Coronary artery (tissue), 2 donors: ENCODE measurements around the gene TMEM154.

Source experiments
- DNase-seq: peaks from one replicate; pipeline ENCODE4 v3.0.0-alpha.2; 2017; ENCODE audit warnings: low spot score
- H3K27ac ChIP-seq, 2 donors: fragments of 200-600 bp; sonication (generic); one replicate each; pipeline ENCODE4 v1.5.1; 2016 to 2019
- H3K4me3 ChIP-seq: fragments of 200-600 bp; sonication (generic); 2 replicates; pipeline ENCODE4 v1.5.1; 2016; ENCODE audit warnings: mild to moderate bottlenecking, moderate library complexity
- TF ChIP-seq, protein P1 (sequence below): fragments of 200-600 bp; sonication (generic); IDR thresholded peaks from one replicate; pipeline ENCODE4 v1.5.1; 2019; ENCODE audit warnings: antibody characterized with exemption

TMEM154 gene

DNA sequence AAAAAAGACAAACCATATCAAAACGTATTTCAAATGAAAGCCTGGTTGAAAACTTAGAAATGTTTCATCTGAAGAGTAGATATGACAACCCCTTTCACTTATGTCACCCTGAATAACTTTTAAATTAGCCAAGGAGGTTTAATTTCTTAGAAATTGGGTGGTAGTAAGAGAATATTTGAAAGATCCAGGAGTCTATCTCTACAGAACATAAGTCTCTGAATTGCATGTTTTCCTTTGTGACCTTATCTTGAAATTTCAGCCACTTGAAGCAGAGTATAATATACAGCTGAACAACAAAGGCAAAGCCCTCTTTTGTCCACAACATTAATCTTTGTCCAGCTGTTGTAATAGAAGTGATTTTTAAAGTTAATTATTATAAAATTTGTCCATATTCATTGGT is 49.5 kb downstream of the TMEM154 start:
- Histone ChIP-seq H3K27ac (no peak overlapping the region), H3K4me3 (no peak overlapping the region)
- TF ChIP-seq, protein P1, sequence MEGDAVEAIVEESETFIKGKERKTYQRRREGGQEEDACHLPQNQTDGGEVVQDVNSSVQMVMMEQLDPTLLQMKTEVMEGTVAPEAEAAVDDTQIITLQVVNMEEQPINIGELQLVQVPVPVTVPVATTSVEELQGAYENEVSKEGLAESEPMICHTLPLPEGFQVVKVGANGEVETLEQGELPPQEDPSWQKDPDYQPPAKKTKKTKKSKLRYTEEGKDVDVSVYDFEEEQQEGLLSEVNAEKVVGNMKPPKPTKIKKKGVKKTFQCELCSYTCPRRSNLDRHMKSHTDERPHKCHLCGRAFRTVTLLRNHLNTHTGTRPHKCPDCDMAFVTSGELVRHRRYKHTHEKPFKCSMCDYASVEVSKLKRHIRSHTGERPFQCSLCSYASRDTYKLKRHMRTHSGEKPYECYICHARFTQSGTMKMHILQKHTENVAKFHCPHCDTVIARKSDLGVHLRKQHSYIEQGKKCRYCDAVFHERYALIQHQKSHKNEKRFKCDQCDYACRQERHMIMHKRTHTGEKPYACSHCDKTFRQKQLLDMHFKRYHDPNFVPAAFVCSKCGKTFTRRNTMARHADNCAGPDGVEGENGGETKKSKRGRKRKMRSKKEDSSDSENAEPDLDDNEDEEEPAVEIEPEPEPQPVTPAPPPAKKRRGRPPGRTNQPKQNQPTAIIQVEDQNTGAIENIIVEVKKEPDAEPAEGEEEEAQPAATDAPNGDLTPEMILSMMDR: no peak
- DNase-seq: no peak

DNA sequence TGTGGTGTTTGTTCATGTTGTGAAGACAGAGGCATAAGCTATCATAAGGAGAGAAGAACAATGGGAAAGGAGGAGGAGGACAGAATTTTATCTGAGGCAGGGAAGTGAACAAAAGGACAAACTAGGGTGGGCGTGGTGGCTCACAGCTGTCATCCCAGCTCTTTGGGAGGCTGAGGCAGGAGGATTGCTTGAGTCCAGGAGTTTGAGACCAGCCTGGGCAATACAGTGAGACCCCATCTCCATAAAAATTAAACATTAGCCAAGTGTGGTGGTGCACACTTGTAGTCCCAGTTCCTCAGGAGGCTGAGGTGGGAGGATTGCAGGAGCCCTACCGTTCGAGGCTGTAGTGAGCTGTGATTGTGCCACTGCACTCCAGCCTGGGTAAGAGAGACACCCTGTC is 49.9 kb downstream of the TMEM154 start:
- Histone ChIP-seq H3K4me3 (no peak overlapping the region), H3K27ac (no peak overlapping the region)
- TF ChIP-seq, protein P1: no peak
- no peak for DNase-seq

DNA sequence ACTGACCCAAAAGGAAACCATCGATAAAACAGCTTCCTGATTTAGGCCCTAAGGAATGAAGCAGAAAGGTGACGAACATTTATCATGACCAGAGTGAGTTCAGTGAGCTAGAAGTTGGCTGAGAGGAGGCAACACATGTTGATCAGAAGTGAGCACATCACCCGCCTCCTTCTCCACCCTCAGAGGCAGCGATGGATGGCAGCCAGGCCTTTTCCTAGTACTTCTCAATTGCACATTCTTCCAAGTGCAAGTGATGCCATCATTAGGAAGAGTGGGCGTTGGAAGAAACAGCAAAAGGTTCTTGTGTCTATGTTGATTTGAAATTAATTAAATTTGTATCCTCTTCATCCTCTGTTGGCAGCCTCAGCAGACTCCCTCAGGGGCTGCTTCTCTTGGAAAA is 51.7 kb downstream of the TMEM154 start:
- Histone ChIP-seq H3K4me3 (no peak overlapping the region), H3K27ac (no peak overlapping the region)
- DNase-seq: no peak
- TF ChIP-seq, protein P1: no peak

DNA sequence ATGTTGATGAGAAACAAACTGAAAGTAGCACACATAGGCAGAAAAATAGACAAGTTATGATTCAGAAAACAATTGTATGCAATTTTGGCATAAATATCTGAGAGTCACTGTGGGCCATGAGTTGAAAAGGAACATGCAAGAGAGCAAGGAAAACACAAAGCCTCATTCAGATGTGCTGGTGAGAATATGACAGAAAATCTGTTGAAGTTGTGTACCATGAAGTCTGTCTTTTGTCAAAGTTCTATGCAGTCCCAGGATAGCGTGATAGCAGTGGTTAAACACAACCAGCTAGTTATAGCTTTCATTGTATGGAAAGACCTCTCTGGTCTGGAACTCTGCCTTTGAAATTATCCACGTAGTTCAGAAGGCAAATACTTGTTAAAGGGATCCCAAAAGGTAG is 53.0 kb downstream of the TMEM154 start:
- Histone ChIP-seq H3K4me3 (no peak overlapping the region), H3K27ac (no peak overlapping the region)
- no peak for DNase-seq
- TF ChIP-seq, protein P1: no peak

DNA sequence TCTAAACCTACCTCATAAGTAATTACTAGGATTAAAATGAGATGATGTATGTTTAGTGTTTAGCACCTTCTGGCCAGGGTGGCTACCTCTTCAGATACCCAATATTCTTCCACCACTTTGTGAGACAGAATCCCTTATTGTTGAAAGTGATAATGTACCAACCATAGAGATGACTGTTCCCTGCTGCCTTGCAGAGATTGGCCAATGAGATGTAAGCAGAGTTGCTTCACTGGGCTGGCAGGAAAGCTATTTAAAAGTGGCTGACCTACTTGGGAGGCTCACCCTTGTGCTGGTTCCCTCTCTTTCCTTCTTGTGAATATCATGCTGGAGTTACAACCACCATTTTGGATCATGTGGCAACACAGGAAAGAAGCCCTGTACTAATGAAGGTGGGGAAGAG is 58.9 kb downstream of the TMEM154 start:
- DNase-seq: no peak
- TF ChIP-seq, protein P1: no peak
- no peak overlapping the region for H3K4me3 ChIP-seq
- H3K27ac ChIP-seq: no peak overlapping the region

DNA sequence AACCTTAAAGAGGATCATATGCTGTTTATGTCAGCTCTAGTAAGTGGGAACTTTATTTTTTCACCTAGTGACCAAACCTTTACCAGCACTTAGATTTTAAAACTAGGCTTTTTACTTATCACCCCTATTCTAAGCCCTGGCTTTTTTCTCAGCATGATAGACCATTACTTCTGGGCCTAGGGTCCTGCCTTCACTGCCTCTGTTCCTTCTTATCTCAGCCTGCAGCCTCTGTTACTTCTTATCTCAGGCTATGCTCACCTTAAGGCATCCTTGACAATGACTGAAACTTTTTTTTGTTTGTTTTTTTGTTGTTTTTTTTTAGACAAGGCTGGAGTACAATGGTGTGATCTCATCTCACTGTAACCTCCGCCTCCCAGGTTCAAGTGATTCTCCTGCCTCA is 59.6 kb downstream of the TMEM154 start:
- H3K27ac ChIP-seq: no peak overlapping the region
- no peak for DNase-seq
- no peak overlapping the region for H3K4me3 ChIP-seq
- TF ChIP-seq, protein P1: no peak

DNA sequence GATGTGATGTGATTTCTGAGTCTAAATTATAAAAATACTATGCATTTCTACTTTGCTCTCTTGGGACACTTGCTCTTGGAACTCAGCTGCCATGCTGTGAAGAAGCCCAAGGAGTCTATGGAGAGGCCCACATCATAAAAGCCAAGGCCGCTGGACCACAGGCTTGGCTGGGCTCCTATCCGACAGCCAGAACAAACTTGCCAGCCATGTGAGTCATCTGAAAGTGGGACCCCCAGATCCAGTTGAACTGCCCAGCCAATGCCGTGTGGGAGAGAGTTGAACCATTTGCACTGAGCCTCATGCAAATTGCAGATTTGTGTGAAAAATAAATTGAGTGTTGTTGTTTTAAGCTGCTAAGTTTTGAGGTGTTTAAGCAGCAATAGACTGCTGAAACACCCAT is 60.2 kb downstream of the TMEM154 start:
- H3K4me3 ChIP-seq: no peak overlapping the region
- no peak for DNase-seq
- no peak overlapping the region for H3K27ac ChIP-seq
- TF ChIP-seq, protein P1: no peak
